MCF 10A (cell line): ENCODE data around the gene C6orf120. TPM values are rescaled to one million over a fixed set of nuclear protein-coding genes. Genes with fewer than 3 reads are reported as not detected.

Experiments
- BruUV-seq: library from RNA; stranded (reverse); fragments of 400-500 nt; replicated peaks from 2 replicates; lab custom pipeline; 2021; lab: Mats Ljungman, UMichigan
- CTCF ChIA-PET: fragments of 300-600 bp; sonication (Branson Sonifier 250); formaldehyde crosslinking; extraction: SDS; loops from one replicate; lab custom pipeline; 2021; ENCODE audit warnings: antibody characterized with exemption, inconsistent platforms; lab: Yijun Ruan, JAX
- POLR2A ChIA-PET: fragments of 300-600, 350-650 bp; sonication (Branson Sonifier 250); formaldehyde crosslinking; extraction: SDS; loops from one replicate; lab custom pipeline; 2020; ENCODE audit warnings: antibody characterized with exemption, inconsistent platforms; lab: Yijun Ruan, JAX
- DNase-seq: peaks from one replicate; pipeline ENCODE4 v3.0.0-alpha.2; 2018; ENCODE audit not compliant: unreplicated experiment
- H3K27ac Mint-ChIP-seq: one replicate; pipeline ENCODE4 v1.8.0; 2022; ENCODE audit warnings: mild to moderate bottlenecking, low read depth, mixed read lengths; ENCODE audit not compliant: unreplicated experiment
- H3K27me3 Mint-ChIP-seq: one replicate; pipeline ENCODE4 v1.8.0; 2022; ENCODE audit warnings: mixed read lengths; ENCODE audit not compliant: insufficient read depth, unreplicated experiment
- H3K36me3 Mint-ChIP-seq: one replicate; pipeline ENCODE4 v1.8.0; 2022; ENCODE audit warnings: mild to moderate bottlenecking, moderate library complexity, mixed read lengths; ENCODE audit not compliant: insufficient read depth, unreplicated experiment
- H3K4me1 Mint-ChIP-seq: one replicate; pipeline ENCODE4 v1.8.0; 2022; ENCODE audit warnings: mixed read lengths; ENCODE audit not compliant: insufficient read depth, unreplicated experiment
- H3K4me3 Mint-ChIP-seq: one replicate; pipeline ENCODE4 v1.8.0; 2022; ENCODE audit warnings: mild to moderate bottlenecking, moderate library complexity, mixed read lengths; ENCODE audit not compliant: unreplicated experiment
- H3K9me3 Mint-ChIP-seq: one replicate; pipeline ENCODE4 v1.8.0; 2022; ENCODE audit warnings: mixed read lengths; ENCODE audit not compliant: unreplicated experiment
- intact Hi-C: fragments of 100-400 bp; cut with micrococcal nuclease; formaldehyde crosslinking; loops from 2 replicates; pipeline ENCODE4 v1.14.1; 2022
- total RNA-seq: library from RNA; stranded (reverse); gene quantifications from 2 replicates; pipeline ENCODE4 v1.2.3, GENCODE V29; 2022
- TF ChIP-seq, protein P1 (sequence below): fragments of 200-600 bp; IDR thresholded peaks from one replicate; pipeline ENCODE4 v1.8.0; 2022; ENCODE audit warnings: antibody characterized with exemption, mild to moderate bottlenecking; ENCODE audit not compliant: unreplicated experiment

C6orf120 gene
- total RNA-seq, 1 experiment from 2014 or later = 25.3 TPM

DNA sequence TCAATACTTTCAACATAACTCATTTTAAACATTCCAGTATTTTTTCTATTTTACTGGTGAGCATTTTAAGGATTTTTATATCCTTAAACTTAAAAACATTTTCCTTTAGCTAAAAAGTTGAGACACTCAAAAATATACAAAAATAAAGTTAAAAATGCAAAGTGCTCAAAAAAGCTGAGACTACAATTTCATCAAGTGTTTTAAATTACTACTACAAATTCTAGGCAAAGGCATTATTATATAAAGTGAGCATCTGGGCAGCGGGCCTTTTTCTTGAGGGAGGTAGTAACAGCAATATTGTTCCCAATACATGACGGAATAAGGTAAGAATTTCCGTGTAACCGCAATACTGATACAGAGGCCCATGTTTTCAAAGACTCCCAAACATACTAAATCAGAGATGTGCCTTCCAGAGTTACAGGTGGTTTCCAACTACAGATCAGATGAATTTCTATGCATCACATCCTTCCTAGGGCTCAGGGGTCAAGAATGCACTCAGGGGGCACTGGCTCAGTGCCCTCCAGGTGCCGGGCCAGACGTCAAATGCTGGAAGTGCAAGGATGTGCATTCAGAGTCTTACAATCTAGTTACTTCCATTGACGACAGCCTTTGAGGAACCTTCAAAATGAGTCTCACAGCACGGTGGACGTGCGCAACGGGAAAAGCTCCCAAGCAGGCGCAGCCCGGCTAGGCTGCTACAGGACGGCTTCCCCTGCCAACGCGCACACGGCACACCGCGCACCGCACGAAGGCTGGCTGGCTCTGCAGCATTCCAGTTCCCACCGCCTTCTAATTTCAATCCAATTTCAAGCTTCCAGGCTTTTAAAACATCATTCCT is 20.7 kb downstream of the C6orf120 start:
- intact Hi-C loops = loop anchor here (2.0 kb wide), 1 partner anchor 694 kb away; no protein-coding TSS in a partner anchor
- ChIA-PET POLR2A (interaction anchor here (0.6 to 5.6 kb wide), 16 partner anchors 9 to 831 kb away, joined by 3 to 102 read pairs (median 4); partner anchors contain the start of genes C6orf120, DYNLT2, ERMARD and PSMB1), CTCF (interaction anchor here (2.0 kb wide), 1 partner anchor 22 kb away, joined by 8 read pairs; no protein-coding TSS in a partner anchor)
- Mint-ChIP-seq H3K4me1 (peaks cover 10% of the 10 kb centered on the region), H3K36me3 (peaks cover 9% of the 10 kb centered on the region), H3K9me3 (no peaks in the 10 kb centered on the region), H3K27me3 (no peaks in the 10 kb centered on the region), H3K4me3 (peak overlapping the region; percentile 90), H3K27ac (peak overlapping the region; percentile 70)
- TF ChIP-seq, protein P1, sequence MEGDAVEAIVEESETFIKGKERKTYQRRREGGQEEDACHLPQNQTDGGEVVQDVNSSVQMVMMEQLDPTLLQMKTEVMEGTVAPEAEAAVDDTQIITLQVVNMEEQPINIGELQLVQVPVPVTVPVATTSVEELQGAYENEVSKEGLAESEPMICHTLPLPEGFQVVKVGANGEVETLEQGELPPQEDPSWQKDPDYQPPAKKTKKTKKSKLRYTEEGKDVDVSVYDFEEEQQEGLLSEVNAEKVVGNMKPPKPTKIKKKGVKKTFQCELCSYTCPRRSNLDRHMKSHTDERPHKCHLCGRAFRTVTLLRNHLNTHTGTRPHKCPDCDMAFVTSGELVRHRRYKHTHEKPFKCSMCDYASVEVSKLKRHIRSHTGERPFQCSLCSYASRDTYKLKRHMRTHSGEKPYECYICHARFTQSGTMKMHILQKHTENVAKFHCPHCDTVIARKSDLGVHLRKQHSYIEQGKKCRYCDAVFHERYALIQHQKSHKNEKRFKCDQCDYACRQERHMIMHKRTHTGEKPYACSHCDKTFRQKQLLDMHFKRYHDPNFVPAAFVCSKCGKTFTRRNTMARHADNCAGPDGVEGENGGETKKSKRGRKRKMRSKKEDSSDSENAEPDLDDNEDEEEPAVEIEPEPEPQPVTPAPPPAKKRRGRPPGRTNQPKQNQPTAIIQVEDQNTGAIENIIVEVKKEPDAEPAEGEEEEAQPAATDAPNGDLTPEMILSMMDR = no peak
- DNase-seq = peak; percentile 68
- TSS peak; percentile 39 for BruUV-seq

DNA sequence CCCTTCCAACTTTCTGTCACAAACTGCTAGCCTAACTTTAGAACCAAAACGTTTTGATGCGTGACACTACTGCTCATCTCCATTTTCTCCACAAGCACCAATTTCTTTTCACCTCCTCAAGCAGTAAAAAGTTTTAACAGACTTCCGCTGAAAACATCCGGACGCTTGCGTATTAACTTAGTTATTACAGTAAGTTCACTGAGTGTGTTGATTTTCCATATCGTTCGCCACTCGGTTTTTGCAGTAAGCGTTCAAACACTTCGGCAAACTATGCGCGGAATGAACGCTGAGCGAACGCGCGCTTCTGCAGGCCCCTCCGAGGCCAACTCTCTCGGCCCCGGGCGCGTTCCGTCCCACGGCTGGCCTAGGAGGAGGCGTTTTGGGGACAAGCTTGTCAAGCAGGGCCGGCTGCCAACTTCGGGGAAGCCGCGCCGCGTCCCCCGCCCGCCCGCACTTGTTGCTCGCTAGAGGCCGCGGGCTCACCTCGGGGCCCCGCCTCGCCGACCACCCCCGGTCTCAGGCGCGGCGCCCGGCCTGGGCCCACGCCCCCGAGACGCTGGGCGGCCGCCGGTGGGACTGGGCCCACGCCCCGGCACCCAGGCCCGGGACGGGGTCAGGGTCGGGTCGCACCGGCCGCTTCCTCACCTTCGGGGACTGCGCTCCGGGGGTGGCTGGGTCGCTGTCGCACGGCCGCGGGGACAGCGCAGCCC is 21.4 kb downstream of the C6orf120 start:
- Mint-ChIP-seq H3K27me3 (no peaks in the 10 kb centered on the region), H3K4me1 (peaks cover 10% of the 10 kb centered on the region), H3K9me3 (no peaks in the 10 kb centered on the region), H3K4me3 (peak overlapping the region; percentile 90), H3K36me3 (peaks cover 1% of the 10 kb centered on the region), H3K27ac (peak overlapping the region; percentile 70)
- POLR2A ChIA-PET = interaction anchor here (0.7 to 5.6 kb wide), 11 partner anchors 8 to 830 kb away, joined by 3 to 102 read pairs (median 8); partner anchors contain the start of genes C6orf120, DYNLT2, ERMARD and PSMB1
- TF ChIP-seq, protein P1 = no peak
- no TSS peak for BruUV-seq
- intact Hi-C loops = loop anchor here (2.0 kb wide), 1 partner anchor 695 kb away; no protein-coding TSS in a partner anchor
- CTCF ChIA-PET = interaction anchor here (2.0 kb wide), 1 partner anchor 22 kb away, joined by 8 read pairs; no protein-coding TSS in a partner anchor
- DNase-seq = peak; percentile 56

DNA sequence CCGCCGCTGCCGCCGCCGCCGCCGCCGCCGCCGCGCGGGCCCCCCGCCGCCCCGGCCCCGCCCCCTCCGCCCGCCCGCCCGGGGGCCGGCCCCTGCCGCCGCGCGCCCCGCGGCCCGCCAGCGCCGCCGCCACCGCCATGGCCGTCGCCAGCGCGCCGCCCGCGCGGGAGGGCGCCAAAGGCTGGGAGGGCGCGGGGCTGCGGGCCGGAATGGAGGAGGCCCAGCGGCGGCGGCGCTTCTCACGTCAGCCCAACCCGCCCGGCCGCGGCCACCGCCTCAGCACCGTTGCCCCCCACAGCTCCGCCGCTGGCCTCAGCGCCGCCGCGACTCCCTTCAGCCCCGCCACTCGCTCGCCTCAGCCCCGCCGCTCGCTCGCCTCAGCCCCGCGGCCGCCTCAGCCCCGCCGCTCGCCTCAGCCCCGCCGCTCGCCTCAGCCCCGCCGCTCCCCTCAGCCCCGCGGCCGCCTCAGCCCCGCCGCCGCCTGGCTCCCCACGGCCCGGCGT is 22.1 kb downstream of the C6orf120 start:
- no peaks in the 10 kb centered on the region for H3K27me3 Mint-ChIP-seq
- BruUV-seq = no TSS peak
- TF ChIP-seq, protein P1 = no peak
- ChIA-PET CTCF (no interaction called here), POLR2A (interaction anchor here (0.7 to 5.6 kb wide), 7 partner anchors 14 to 829 kb away, joined by 3 to 102 read pairs (median 27); partner anchors contain the start of genes C6orf120, DYNLT2, ERMARD and PSMB1)
- intact Hi-C loops = loop anchor here (2.0 kb wide), 1 partner anchor 695 kb away; no protein-coding TSS in a partner anchor
- no peaks in the 10 kb centered on the region for H3K36me3 Mint-ChIP-seq
- no peaks in the 10 kb centered on the region for H3K9me3 Mint-ChIP-seq
- H3K4me3 Mint-ChIP-seq = peak overlapping the region; percentile 59
- no peak overlapping the region for H3K27ac Mint-ChIP-seq
- peak; percentile 26 for DNase-seq
- peaks cover 9% of the 10 kb centered on the region for H3K4me1 Mint-ChIP-seq
